ENCODE measurements around the gene GTPBP1. TPM values are rescaled to one million over a fixed set of nuclear protein-coding genes. Genes with fewer than 3 reads are reported as not detected.

GTPBP1 gene
- total and polyA plus RNA-seq, 2 donors (not counting 3 experiments of a cell fraction or from before 2014, with no cell fraction given): 29.8 to 50.3 TPM

GRCh38 chr22:38745676-38746460, 40.1 kb downstream of the GTPBP1 start:
- Histone ChIP-seq H3K36me3 (ENCODE audit: control insufficient read depth in 2 of 2, extremely low read depth in 1 of 2, insufficient read depth in 2 of 2, low read length in 2 of 2) (peaks cover 19 to 53% of the 10 kb centered on the region in 2 experiments), H3K79me2 (ENCODE audit: control insufficient read depth, insufficient read depth, low read length) (no peaks in the 10 kb centered on the region), H3K9me3 (replicated peaks; ENCODE audit: control insufficient read depth, insufficient read depth, low read length) (no peaks in the 10 kb centered on the region), H3K27me3 (ENCODE audit: control insufficient read depth in 2 of 2, insufficient read depth in 2 of 2, low read length in 2 of 2) (no peaks in the 10 kb centered on the region), H3K9me1 (replicated peaks; ENCODE audit: control insufficient read depth, extremely low read depth, insufficient read depth, low read length) (no peaks in the 10 kb centered on the region), H3K4me1 (ENCODE audit: control insufficient read depth, extremely low read depth, insufficient read depth, low read length) (no peaks in the 10 kb centered on the region), H3K27ac (ENCODE audit: insufficient read depth, low read depth, low read length) (no peak overlapping the region), H3K4me2 (ENCODE audit: insufficient read depth, low read length) (no peak overlapping the region), H3K4me3 (replicated peaks in 1 of 3; ENCODE audit: insufficient read depth in 1 of 3, low read depth in 1 of 3, low read length in 3 of 3) (no peak overlapping the region), H3K9ac (replicated peaks; ENCODE audit: extremely low read depth, insufficient read depth, low read length) (no peak overlapping the region), H2AFZ (ENCODE audit: low read depth, low read length) (no peak overlapping the region), H4K20me1 (replicated peaks; ENCODE audit: control insufficient read depth, extremely low read depth, insufficient read depth, low read length) (no peaks in the 10 kb centered on the region)
- TF ChIP-seq FOS (IDR thresholded peaks at IDR 0.05; ENCODE audit: borderline replicate concordance, insufficient read depth, low read length) (no peak), POLR2AphosphoS5 (IDR thresholded peaks at IDR 0.05; ENCODE audit: insufficient read depth, low read depth, low read length) (no peak), CTCF (IDR thresholded peaks at IDR 0.05; ENCODE audit: extremely low read depth in 1 of 2, insufficient read depth in 1 of 2, low read depth in 1 of 2, low read length in 2 of 2) (no peak), EZH2 (IDR thresholded peaks at IDR 0.05; ENCODE audit: borderline replicate concordance, low read depth, low read length, severe bottlenecking) (no peak), MYC (IDR thresholded peaks at IDR 0.05; ENCODE audit: low read depth, low read length) (no peak), POLR2A (IDR thresholded peaks at IDR 0.05; ENCODE audit: low read depth, low read length) (no peak), MAX (IDR thresholded peaks at IDR 0.05; ENCODE audit: insufficient read depth, insufficient read length) (no peak), JUN (IDR thresholded peaks at IDR 0.05; ENCODE audit: borderline replicate concordance, insufficient read depth, insufficient read length, low read depth) (no peak), GATA2 (IDR thresholded peaks at IDR 0.05; ENCODE audit: insufficient read depth, insufficient read length, low read depth, low read length) (no peak)
- intact Hi-C loops (cut with micrococcal nuclease): no loop called here
- POLR2A ChIA-PET: no interaction called here
- CTCF ChIA-PET: interaction anchor here (1.9 to 2.9 kb wide), 2 partner anchors 20 to 21 kb away, joined by 5 to 10 read pairs; no protein-coding TSS in a partner anchor
- no peak for DNase-seq (ENCODE audit: low read depth, low spot score)
- FAIRE-seq: no peak
- no TSS peak for BruUV-seq (replicated peaks)
- dilution Hi-C loops (cut with MboI; ENCODE audit: extremely low pct_ligation_motif_present, low sequenced_read_pairs): no loop called here
